ENCODE data around the gene ATP2B2.

- TF ChIP-seq CTCF (IDR thresholded peaks at IDR 0.05; ENCODE audit: borderline replicate concordance, extremely low read depth, low read length, poor library complexity, severe bottlenecking) (no peak), EZH2 (IDR thresholded peaks at IDR 0.05; ENCODE audit: borderline replicate concordance, low read depth, low read length, severe bottlenecking) (no peak)
Observed at GRCh38 chr3:10497439-10497838, 7.9 kb downstream of the ATP2B2 start.
